Measurements from ENCODE around the gene LAIR2. TPM values are rescaled to one million over a fixed set of nuclear protein-coding genes. Genes with fewer than 3 reads are reported as not detected.

Gene LAIR2
- total RNA-seq, 1 experiment from 2014 or later: not detected

DNA sequence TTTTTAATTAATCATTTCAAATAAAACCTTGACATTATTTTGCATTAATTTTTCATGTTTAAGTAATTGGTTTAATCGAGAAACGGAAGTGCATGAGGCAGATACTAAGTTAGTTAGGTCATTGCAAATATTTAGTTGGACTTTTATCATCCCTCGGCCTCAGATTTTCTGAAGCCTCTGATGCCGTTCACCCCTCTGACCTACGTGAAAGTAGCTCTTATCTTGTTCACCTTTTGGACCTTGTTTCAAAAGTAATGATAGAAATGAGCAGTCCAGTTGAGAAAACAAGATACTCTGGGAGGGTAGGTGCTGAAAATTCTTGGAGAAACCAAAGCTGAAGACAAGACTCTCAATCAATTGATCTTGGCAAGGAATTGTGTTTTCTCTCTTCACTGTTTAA lies 23.0 kb downstream of the LAIR2 start:
- intact Hi-C loops (cut with micrococcal nuclease; ENCODE audit: unreplicated experiment): no loop called here
- ChIA-PET POLR2A (ENCODE audit: low non-redundant PET) (no interaction called here), CTCF (no interaction called here)
- peaks cover 27% of the 10 kb centered on the region for H3K27me3 ChIP-seq (replicated peaks; ENCODE audit: insufficient read depth, low read depth, low read length, poor library complexity)
- no peaks in the 10 kb centered on the region for H3K4me1 ChIP-seq (ENCODE audit: insufficient read depth, low read length, poor library complexity, severe bottlenecking)
- H3K9me3 ChIP-seq (ENCODE audit: low read depth, low read length, poor library complexity, severe bottlenecking): no peaks in the 10 kb centered on the region
- BruUV-seq (replicated peaks): no TSS peak
- no peak overlapping the region for H3K4me3 ChIP-seq (ENCODE audit: low read depth, low read length, poor library complexity, severe bottlenecking)
- TF ChIP-seq, protein P1, sequence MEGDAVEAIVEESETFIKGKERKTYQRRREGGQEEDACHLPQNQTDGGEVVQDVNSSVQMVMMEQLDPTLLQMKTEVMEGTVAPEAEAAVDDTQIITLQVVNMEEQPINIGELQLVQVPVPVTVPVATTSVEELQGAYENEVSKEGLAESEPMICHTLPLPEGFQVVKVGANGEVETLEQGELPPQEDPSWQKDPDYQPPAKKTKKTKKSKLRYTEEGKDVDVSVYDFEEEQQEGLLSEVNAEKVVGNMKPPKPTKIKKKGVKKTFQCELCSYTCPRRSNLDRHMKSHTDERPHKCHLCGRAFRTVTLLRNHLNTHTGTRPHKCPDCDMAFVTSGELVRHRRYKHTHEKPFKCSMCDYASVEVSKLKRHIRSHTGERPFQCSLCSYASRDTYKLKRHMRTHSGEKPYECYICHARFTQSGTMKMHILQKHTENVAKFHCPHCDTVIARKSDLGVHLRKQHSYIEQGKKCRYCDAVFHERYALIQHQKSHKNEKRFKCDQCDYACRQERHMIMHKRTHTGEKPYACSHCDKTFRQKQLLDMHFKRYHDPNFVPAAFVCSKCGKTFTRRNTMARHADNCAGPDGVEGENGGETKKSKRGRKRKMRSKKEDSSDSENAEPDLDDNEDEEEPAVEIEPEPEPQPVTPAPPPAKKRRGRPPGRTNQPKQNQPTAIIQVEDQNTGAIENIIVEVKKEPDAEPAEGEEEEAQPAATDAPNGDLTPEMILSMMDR (conservative IDR thresholded peaks at IDR 0.05; ENCODE audit: low read depth, low read length): no peak
- TF ChIP-seq EZH2 (IDR thresholded peaks at IDR 0.05; ENCODE audit: borderline replicate concordance, low read depth, low read length, poor library complexity, severe bottlenecking): no peak
- no peak overlapping the region for H3K27ac ChIP-seq (ENCODE audit: low read depth, low read length, poor library complexity, severe bottlenecking)
- no peak for DNase-seq (ENCODE audit: low spot score)
- H3K36me3 ChIP-seq (ENCODE audit: insufficient read depth, low read length, poor library complexity, severe bottlenecking): no peaks in the 10 kb centered on the region

DNA sequence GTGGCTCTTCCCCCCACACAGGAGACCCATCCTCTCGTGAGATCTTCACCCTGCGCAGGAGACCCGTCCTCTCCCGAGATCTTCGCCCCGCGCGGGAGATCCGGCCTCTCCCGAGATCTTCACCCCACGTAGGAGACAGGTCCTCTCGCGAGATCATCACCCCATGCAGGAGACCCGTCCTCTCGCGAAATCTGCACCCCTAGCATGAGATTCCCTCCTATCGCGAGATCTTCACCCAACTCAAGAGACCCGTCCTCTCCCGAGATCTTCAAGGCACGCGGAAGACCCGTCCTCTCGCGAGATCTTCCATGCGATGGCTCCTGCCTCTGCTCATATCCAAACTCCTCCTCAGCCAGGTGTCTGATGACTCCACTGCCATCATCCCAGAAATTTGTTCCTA lies 24.3 kb downstream of the LAIR2 start:
- H3K27ac ChIP-seq (ENCODE audit: low read depth, low read length, poor library complexity, severe bottlenecking): no peak overlapping the region
- H3K9me3 ChIP-seq (ENCODE audit: low read depth, low read length, poor library complexity, severe bottlenecking): no peaks in the 10 kb centered on the region
- DNase-seq (ENCODE audit: low spot score): no peak
- TF ChIP-seq, protein P1 (conservative IDR thresholded peaks at IDR 0.05; ENCODE audit: low read depth, low read length): no peak
- TF ChIP-seq EZH2 (IDR thresholded peaks at IDR 0.05; ENCODE audit: borderline replicate concordance, low read depth, low read length, poor library complexity, severe bottlenecking): no peak
- intact Hi-C loops (cut with micrococcal nuclease; ENCODE audit: unreplicated experiment): no loop called here
- ChIA-PET POLR2A (ENCODE audit: low non-redundant PET) (no interaction called here), CTCF (interaction anchor here (0.6 kb wide), 2 partner anchors 68 to 189 kb away, joined by 3 read pairs; no protein-coding TSS in a partner anchor)
- H3K4me1 ChIP-seq (ENCODE audit: insufficient read depth, low read length, poor library complexity, severe bottlenecking): no peaks in the 10 kb centered on the region
- H3K27me3 ChIP-seq (replicated peaks; ENCODE audit: insufficient read depth, low read depth, low read length, poor library complexity): peaks cover 40% of the 10 kb centered on the region
- no peak overlapping the region for H3K4me3 ChIP-seq (ENCODE audit: low read depth, low read length, poor library complexity, severe bottlenecking)
- BruUV-seq (replicated peaks): no TSS peak
- H3K36me3 ChIP-seq (ENCODE audit: insufficient read depth, low read length, poor library complexity, severe bottlenecking): no peaks in the 10 kb centered on the region

DNA sequence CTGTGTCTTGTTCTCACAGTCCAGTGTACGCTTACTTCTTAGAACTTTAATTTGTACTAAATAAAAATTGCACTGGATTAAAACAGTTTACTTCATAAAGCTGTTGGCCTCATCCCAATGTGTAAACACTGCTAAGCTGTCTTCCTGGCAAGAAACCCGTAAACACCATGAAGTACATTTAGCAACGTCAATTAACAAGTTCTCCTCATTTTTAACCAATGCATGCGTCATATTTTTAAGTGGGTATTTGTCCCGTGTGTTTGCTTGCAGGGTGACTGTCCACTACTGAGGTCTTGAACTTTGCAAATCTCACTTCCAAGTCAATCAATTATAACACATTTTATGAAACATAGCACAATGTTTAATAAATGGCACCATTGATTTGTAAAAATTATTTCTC lies 28.2 kb downstream of the LAIR2 start:
- H3K27me3 ChIP-seq (replicated peaks; ENCODE audit: insufficient read depth, low read depth, low read length, poor library complexity): peaks cover 79% of the 10 kb centered on the region
- BruUV-seq (replicated peaks): no TSS peak
- CTCF ChIA-PET: no interaction called here

More for the DNA sequence above, 28.2 kb downstream of the LAIR2 start:
- intact Hi-C loops (cut with micrococcal nuclease; ENCODE audit: unreplicated experiment): no loop called here
- Histone ChIP-seq H3K27ac (ENCODE audit: low read depth, low read length, poor library complexity, severe bottlenecking) (no peak overlapping the region), H3K4me1 (ENCODE audit: insufficient read depth, low read length, poor library complexity, severe bottlenecking) (no peaks in the 10 kb centered on the region), H3K9me3 (ENCODE audit: low read depth, low read length, poor library complexity, severe bottlenecking) (no peaks in the 10 kb centered on the region), H3K36me3 (ENCODE audit: insufficient read depth, low read length, poor library complexity, severe bottlenecking) (no peaks in the 10 kb centered on the region), H3K4me3 (ENCODE audit: low read depth, low read length, poor library complexity, severe bottlenecking) (no peak overlapping the region)
- DNase-seq (ENCODE audit: low spot score): no peak
- TF ChIP-seq, protein P1 (conservative IDR thresholded peaks at IDR 0.05; ENCODE audit: low read depth, low read length): no peak
- TF ChIP-seq EZH2 (IDR thresholded peaks at IDR 0.05; ENCODE audit: borderline replicate concordance, low read depth, low read length, poor library complexity, severe bottlenecking): no peak
- POLR2A ChIA-PET (ENCODE audit: low non-redundant PET): no interaction called here

Measured in A673 (cell line).